H1 (cell line): ENCODE measurements around the gene RAB24. TPM values are rescaled to one million over a fixed set of nuclear protein-coding genes. Genes with fewer than 3 reads are reported as not detected.

Experiments used
- CTCF ChIA-PET: fragments of 300-600 bp; sonication (Branson Sonifier 250); formaldehyde crosslinking; loops from one replicate; lab custom pipeline; 2021; ENCODE audit not compliant: partially characterized antibody; lab: Charles Lee
- POLR2A ChIA-PET: fragments of 300-600 bp; sonication (Branson Sonifier 250); formaldehyde crosslinking; loops from one replicate; lab custom pipeline; 2021; ENCODE audit warnings: inconsistent platforms; ENCODE audit not compliant: partially characterized antibody; lab: Charles Lee
- DNase-seq, 2 experiments: peaks; one replicate each; pipeline versions ENCODE4 v3.0.0 to v3.0.0-alpha.2; 2010 to 2022; ENCODE audit warnings: low spot score in 2 of 2, low read depth in 1 of 2, mixed read lengths in 1 of 2
- FAIRE-seq: peaks from 2 replicates; lab custom pipeline; 2011; peaks lifted over from hg19 to GRCh38; lab: Jason Lieb, UNC
- H2AFZ ChIP-seq: 2 replicates; pipeline ENCODE4 v1.8.1; 2012; ENCODE audit warnings: low read length, inconsistent platforms
- H2AK5ac ChIP-seq: 2 replicates; pipeline ENCODE4 v1.6.1; 2013; ENCODE audit warnings: low read depth, low read length
- H2BK120ac ChIP-seq: replicated peaks from 2 replicates; pipeline ENCODE3; 2013; ENCODE audit warnings: low read depth, low read length, inconsistent platforms
- H2BK12ac ChIP-seq: 2 replicates; pipeline ENCODE4 v1.6.1; 2013; ENCODE audit warnings: low read depth, low read length
- H2BK15ac ChIP-seq: 2 replicates; pipeline ENCODE4 v1.6.1; 2013; ENCODE audit warnings: low read length
- H2BK20ac ChIP-seq: 2 replicates; pipeline ENCODE4 v1.6.1; 2013; ENCODE audit warnings: low read length
- H2BK5ac ChIP-seq: 2 replicates; pipeline ENCODE4 v1.6.1; 2013; ENCODE audit warnings: low read depth, low read length
- H3K14ac ChIP-seq: 2 replicates; pipeline ENCODE4 v1.6.1; 2013; ENCODE audit warnings: inconsistent platforms; ENCODE audit not compliant: insufficient read length
- H3K18ac ChIP-seq: 2 replicates; pipeline ENCODE4 v1.6.1; 2013; ENCODE audit warnings: low read length; ENCODE audit errors: extremely low read depth
- H3K23ac ChIP-seq: 2 replicates; pipeline ENCODE4 v1.6.1; 2013; ENCODE audit warnings: inconsistent platforms; ENCODE audit not compliant: insufficient read length
- H3K23me2 ChIP-seq: 2 replicates; pipeline ENCODE4 v1.6.1; 2013; ENCODE audit warnings: low read depth, low read length
- H3K27ac ChIP-seq: 2 replicates; pipeline ENCODE4 v1.6.1; 2011; ENCODE audit warnings: low read depth, low read length, inconsistent platforms
- H3K27me3 ChIP-seq, 4 experiments: replicated peaks in 1 of 4; 1 replicate in 1 of 4; 2 replicates in 3 of 4; pipeline versions ENCODE4 v1.6.1 to v1.8.1; 2011 to 2013; ENCODE audit warnings: low read length in 3 of 4, mild to moderate bottlenecking in 3 of 4, inconsistent platforms in 2 of 4, mixed read lengths in 2 of 4, moderate library complexity in 1 of 4; ENCODE audit not compliant: control insufficient read depth in 3 of 4, insufficient read depth in 3 of 4; ENCODE audit errors: extremely low read depth in 1 of 4
- H3K36me3 ChIP-seq, 4 experiments: 2 replicates each; pipeline versions ENCODE4 v1.6.1 to v1.8.1; 2011 to 2013; ENCODE audit warnings: mild to moderate bottlenecking in 4 of 4, low read length in 3 of 4, moderate library complexity in 2 of 4, control low read depth in 1 of 4, inconsistent platforms in 1 of 4; ENCODE audit not compliant: insufficient read depth in 4 of 4, control insufficient read depth in 2 of 4
- H3K4ac ChIP-seq: replicated peaks from 2 replicates; pipeline ENCODE3; 2013; ENCODE audit warnings: low read length, low read depth, mixed read lengths, inconsistent platforms; ENCODE audit not compliant: insufficient read length
- H3K4me1 ChIP-seq, 4 experiments: replicated peaks in 1 of 4; 1 replicate in 1 of 4; 2 replicates in 3 of 4; pipeline versions ENCODE4 v1.6.1 to v1.8.1; 2011 to 2013; ENCODE audit warnings: low read length in 3 of 4, inconsistent platforms in 2 of 4, mixed read lengths in 1 of 4; ENCODE audit not compliant: insufficient read depth in 4 of 4, control insufficient read depth in 3 of 4
- H3K4me2 ChIP-seq, 2 experiments: 2 replicates each; pipeline versions ENCODE4 v1.6.1 to v1.8.1; 2011 to 2013; ENCODE audit warnings: low read depth in 2 of 2, low read length in 2 of 2, control low read depth in 1 of 2, inconsistent platforms in 1 of 2, mild to moderate bottlenecking in 1 of 2; ENCODE audit not compliant: insufficient read depth in 1 of 2
- H3K4me3 ChIP-seq, 4 experiments: fragments of 200-600, 300-600 bp in 1 of 4; sonication (generic), shearing (Covaris generic), sonication (Bioruptor Twin) in 1 of 4; 2 replicates each; pipeline versions ENCODE4 v1.5.1 to v1.8.1; 2011 to 2016; ENCODE audit warnings: low read length in 4 of 4, low read depth in 3 of 4, control low read depth in 2 of 4, inconsistent platforms in 2 of 4, mild to moderate bottlenecking in 2 of 4, mixed read lengths in 1 of 4, moderate library complexity in 1 of 4; ENCODE audit not compliant: insufficient read depth in 2 of 4; ENCODE audit errors: extremely low read depth in 1 of 4
- H3K56ac ChIP-seq: replicated peaks from 2 replicates; pipeline ENCODE3; 2013; ENCODE audit warnings: low read depth, mild to moderate bottlenecking, mixed read lengths, low read length, inconsistent platforms; ENCODE audit not compliant: insufficient read length
- H3K79me1 ChIP-seq: 2 replicates; pipeline ENCODE4 v1.6.1; 2013; ENCODE audit warnings: low read depth, low read length, control low read depth
- H3K79me2 ChIP-seq, 2 experiments: 2 replicates each; pipeline versions ENCODE4 v1.6.1 to v1.8.1; 2012 to 2013; ENCODE audit warnings: low read length in 2 of 2, mild to moderate bottlenecking in 2 of 2, inconsistent platforms in 1 of 2; ENCODE audit not compliant: insufficient read depth in 2 of 2, control insufficient read depth in 1 of 2
- H3K9ac ChIP-seq, 4 experiments: replicated peaks in 1 of 4; 1 replicate in 1 of 4; 2 replicates in 3 of 4; pipeline versions ENCODE4 v1.6.1 to v1.8.1; 2011 to 2013; ENCODE audit warnings: low read depth in 3 of 4, low read length in 3 of 4, control low read depth in 2 of 4, mild to moderate bottlenecking in 2 of 4, moderate library complexity in 2 of 4, inconsistent platforms in 1 of 4; ENCODE audit errors: extremely low read depth in 1 of 4
- H3K9me3 ChIP-seq, 2 experiments: 2 replicates each; pipeline versions ENCODE4 v1.6.1 to v1.8.1; 2012 to 2013; ENCODE audit warnings: mild to moderate bottlenecking in 2 of 2, moderate library complexity in 2 of 2, control low read depth in 1 of 2, inconsistent platforms in 1 of 2, low read depth in 1 of 2, low read length in 1 of 2, mixed read lengths in 1 of 2; ENCODE audit not compliant: insufficient read depth in 2 of 2
- H4K20me1 ChIP-seq, 2 experiments: replicated peaks in 1 of 2; 2 replicates each; pipeline versions ENCODE3 to v1.8.1; 2011 to 2013; ENCODE audit warnings: inconsistent platforms in 2 of 2, low read length in 2 of 2, mild to moderate bottlenecking in 1 of 2; ENCODE audit not compliant: insufficient read depth in 2 of 2, control insufficient read depth in 1 of 2
- H4K5ac ChIP-seq: 2 replicates; pipeline ENCODE4 v1.6.1; 2013; ENCODE audit warnings: low read length, low read depth, mixed read lengths, inconsistent platforms; ENCODE audit not compliant: insufficient read length
- H4K8ac ChIP-seq: 2 replicates; pipeline ENCODE4 v1.8.0; 2013; ENCODE audit warnings: mild to moderate bottlenecking, moderate library complexity, low read length, inconsistent platforms; ENCODE audit not compliant: insufficient read depth; ENCODE audit errors: extremely low read depth
- H4K91ac ChIP-seq: replicated peaks from 2 replicates; pipeline ENCODE3; 2013; ENCODE audit warnings: low read length, mixed read lengths, inconsistent platforms; ENCODE audit not compliant: insufficient read length
- ASH2L ChIP-seq: fragments of 200-600, 300-600 bp; sonication (generic); IDR thresholded peaks from one replicate; pipeline ENCODE4 v1.7.1; 2017; ENCODE audit warnings: low read length
- BRCA1 ChIP-seq: IDR thresholded peaks from 2 replicates; pipeline ENCODE4 v1.6.1; 2012; ENCODE audit warnings: low read depth, low read length, improper control_type of control experiment
- CEBPB ChIP-seq: IDR thresholded peaks from 2 replicates; pipeline ENCODE4 v1.6.1; 2012; ENCODE audit warnings: low read depth, low read length
- CREB1 ChIP-seq: IDR thresholded peaks from 2 replicates; pipeline ENCODE4 v1.6.1; 2012; ENCODE audit warnings: inconsistent platforms
- EGR1 ChIP-seq: IDR thresholded peaks from 2 replicates; pipeline ENCODE4 v1.6.1; 2011; ENCODE audit warnings: low read depth, low read length, borderline replicate concordance
- FOSL1 ChIP-seq: IDR thresholded peaks from 2 replicates; pipeline ENCODE4 v1.6.1; 2011; ENCODE audit warnings: mild to moderate bottlenecking, low read depth, low read length, moderate library complexity; ENCODE audit not compliant: insufficient read depth
- NANOG ChIP-seq: IDR thresholded peaks from 2 replicates; pipeline ENCODE4 v1.6.1; 2011; ENCODE audit warnings: low read length, low read depth, mild to moderate bottlenecking, inconsistent platforms; ENCODE audit not compliant: insufficient read depth, poor library complexity, severe bottlenecking
- PHF8 ChIP-seq: fragments of 200-600 bp; sonication (generic); conservative IDR thresholded peaks from 2 replicates; pipeline ENCODE4 v1.7.1; 2012; ENCODE audit warnings: low read depth, mild to moderate bottlenecking, inconsistent platforms, low read length, moderate library complexity
- RXRA ChIP-seq: IDR thresholded peaks from 2 replicates; pipeline ENCODE4 v1.6.1; 2011; ENCODE audit warnings: low read depth, mild to moderate bottlenecking, low read length, moderate library complexity; ENCODE audit not compliant: insufficient read depth
- SIN3A ChIP-seq, 2 experiments: IDR thresholded peaks in 1 of 2; conservative IDR thresholded peaks in 1 of 2; 2 replicates each; pipeline ENCODE4 v1.6.1; 2011 to 2012; ENCODE audit warnings: low read length in 2 of 2, improper control_type of control experiment in 1 of 2, low read depth in 1 of 2, mild to moderate bottlenecking in 1 of 2
- SRF ChIP-seq: IDR thresholded peaks from 2 replicates; pipeline ENCODE4 v1.6.1; 2011; ENCODE audit warnings: mild to moderate bottlenecking, low read depth, low read length, moderate library complexity
- TAF1 ChIP-seq: IDR thresholded peaks from 2 replicates; pipeline ENCODE4 v1.6.1; 2011; ENCODE audit warnings: mild to moderate bottlenecking, low read depth, low read length
- YY1 ChIP-seq: IDR thresholded peaks from 2 replicates; pipeline ENCODE4 v1.6.1; 2011; ENCODE audit warnings: low read depth, mild to moderate bottlenecking, low read length
- WGBS, 2 experiments: shearing (Covaris generic) in 1 of 2; methylation state at CpG; one replicate each; pipeline versions ENCODE4 v1.1.6 to v1.1.7; 2013 to 2015; ENCODE audit warnings: low lambda C conversion rate in 2 of 2, mixed read lengths in 2 of 2, inconsistent platforms in 1 of 2, low coverage in 1 of 2, missing lambda C conversion rate in 1 of 2; ENCODE audit not compliant: insufficient replicate concordance in 2 of 2, insufficient coverage in 1 of 2, insufficient read length in 1 of 2; ENCODE audit errors: extremely low coverage in 1 of 2, missing lambda C conversion rate in 1 of 2; 5-methylcytosine and 5-hydroxymethylcytosine counted together
- polyA plus RNA-seq, 7 experiments: library from polyadenylated mRNA; depleted of rRNA in 3 of 7; stranded (reverse) in 5 of 7; unstranded in 2 of 7; fragments of >200 nt in 5 of 7; fragments of 200-250 nt in 2 of 7; gene quantifications; 1 replicate in 5 of 7; 2 replicates in 1 of 7; 4 replicates in 1 of 7; pipeline versions ENCODE4 v1.2.1 to v1.2.3, GENCODE V29; 2011 to 2013; ENCODE audit warnings: missing spikeins in 2 of 7, mixed read lengths in 2 of 7
- total RNA-seq: library from RNA; stranded (reverse); fragmentation: NEBNext Ultra II Directional; extraction: Animal tissue kit (Norgen Biotek cat#: 25700); gene quantifications from 2 replicates; pipeline ENCODE4 v1.2.1, GENCODE V29; 2021

RAB24 gene
- total and polyA plus RNA-seq, 2 of the 8 experiments (the other 6 are each of a cell fraction or from before 2014, with no cell fraction given) = 18.8 to 33.8 TPM

DNA sequence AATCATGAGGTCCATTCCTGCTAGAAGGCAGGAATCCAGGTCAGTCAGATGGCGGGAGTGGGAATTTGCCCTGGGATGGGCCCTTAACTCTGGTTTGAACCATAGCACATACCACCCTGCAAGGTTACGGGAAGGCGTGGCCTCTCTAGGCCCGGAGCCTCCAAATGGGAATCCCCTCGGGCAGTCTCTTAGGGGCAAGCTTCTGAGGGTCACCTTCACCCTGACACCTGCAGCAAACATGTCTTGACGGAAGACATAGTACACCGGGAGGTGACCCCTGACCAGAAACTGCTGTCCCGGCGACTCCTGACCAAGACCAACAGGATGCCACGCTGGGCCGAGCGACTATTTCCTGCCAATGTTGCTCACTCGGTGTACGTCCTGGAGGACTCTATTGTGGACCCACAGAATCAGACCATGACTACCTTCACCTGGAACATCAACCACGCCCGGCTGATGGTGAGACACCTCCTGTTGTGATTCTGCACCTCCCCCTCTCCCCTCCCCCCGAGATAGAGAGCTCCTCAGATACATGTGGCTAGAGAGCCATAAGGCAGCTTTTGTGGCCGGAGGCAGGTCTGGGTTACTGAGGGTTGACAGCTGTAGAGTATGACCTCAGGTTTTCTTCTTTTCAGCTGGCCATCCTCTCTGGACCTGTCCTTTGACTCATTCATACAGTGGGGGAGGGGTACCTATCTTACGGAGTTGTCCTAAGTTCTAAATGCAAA lies 1.0 kb upstream of the RAB24 start:
- ChIA-PET CTCF (interaction anchor here (0.7 to 1.4 kb wide), 3 partner anchors 74 to 232 kb away, joined by 3 read pairs; no protein-coding TSS in a partner anchor), POLR2A (interaction anchor here (0.7 to 12.1 kb wide), 7 partner anchors 55 to 182 kb away, joined by 3 to 111 read pairs (median 4); partner anchors contain the start of gene NSD1)
- Histone ChIP-seq H3K23ac (no peak overlapping the region), H3K14ac (no peak overlapping the region), H3K4me2 (peak overlapping the region; percentile 67 to 96), H3K4me1 (peaks cover 0 to 18% (median 5%) of the 10 kb centered on the region in 4 experiments; a peak in 5 of 7 replicates), H2BK15ac (no peak overlapping the region), H3K27me3 (no peaks in the 10 kb centered on the region), H4K91ac (no peak overlapping the region), H2BK5ac (peak overlapping the region; percentile 63; the same call in 1 of the 2 replicates), H3K18ac (no peak overlapping the region), H2BK120ac (no peak overlapping the region), H3K23me2 (peaks cover 13% of the 10 kb centered on the region; the same call in 1 of the 2 replicates), H3K4me3 (peak overlapping the region; percentile 91 to 99 (median 94)), H3K9me3 (no peaks in the 10 kb centered on the region), H3K79me1 (peaks cover 9% of the 10 kb centered on the region), H3K9ac (peak overlapping the region in 3 of 4 experiments; percentile 81 to 95 (median 87); a peak in 6 of 7 replicates), H3K4ac (peak overlapping the region; percentile 12), H3K56ac (no peak overlapping the region), H2AFZ (no peak overlapping the region), H2BK20ac (no peak overlapping the region), H4K8ac (no peak overlapping the region), H4K20me1 (peaks cover 9 to 13% of the 10 kb centered on the region in 2 experiments), H3K27ac (peak overlapping the region; percentile 43), H3K79me2 (peaks cover 10 to 19% of the 10 kb centered on the region in 2 experiments), H4K5ac (no peak overlapping the region), H2BK12ac (0 out of 2 replicates have a peak overlapping the region, but pooled peaks have one; percentile 60), H3K36me3 (peaks cover 3 to 27% (median 13%) of the 10 kb centered on the region in 4 experiments; a peak in 6 of 8 replicates), H2AK5ac (no peak overlapping the region)
- DNase-seq = no peak
- 71% methylated on average over 17 of the region's 19 CpGs; no CpG with 5 or more reads in 1 of the 2 experiments for WGBS, 2 experiments
- no peak for FAIRE-seq
- no peak for TF ChIP-seq TAF1
- TF ChIP-seq ASH2L = no peak
- no peak for TF ChIP-seq BRCA1
- TF ChIP-seq YY1 = no peak
- TF ChIP-seq PHF8 = no peak
- TF ChIP-seq SRF = no peak
- TF ChIP-seq EGR1 = no peak
- no peak for TF ChIP-seq SIN3A (conservative IDR thresholded peaks at IDR 0.05 in 1 of 2, IDR thresholded peaks at IDR 0.05 in 1 of 2; ENCODE audit: low read depth in 1 of 2, low read length in 2 of 2)
- no peak for TF ChIP-seq NANOG
- TF ChIP-seq RXRA = no peak
- TF ChIP-seq FOSL1 = no peak
- no peak for TF ChIP-seq CREB1
- no peak for TF ChIP-seq CEBPB
